Spleen (tissue), 11 donors: ENCODE results near the gene PPP1R12B. TPM values are rescaled to one million over a fixed set of nuclear protein-coding genes. Genes with fewer than 3 reads are reported as not detected.
A peak's percentile ranks its signal among the peaks of the same experiment; 100 is the strongest.

Experiments
- DNase-seq: peaks from one replicate; pipeline ENCODE4 v3.0.0-alpha.2; 2020
- H3K27ac ChIP-seq, 8 donors: fragments of 200-600 bp; sonication (generic) in 7 of 8; 1 replicate in 4 of 8; 2 replicates in 4 of 8; pipeline versions ENCODE4 v1.5.0 to v1.8.0; 2016 to 2021; ENCODE audit warnings: inconsistent platforms in 4 of 8, mild to moderate bottlenecking in 4 of 8, moderate library complexity in 1 of 8
- H3K27me3 ChIP-seq, 7 donors: fragments of 200-600 bp; sonication (generic) in 6 of 7; replicated peaks in 1 of 7; 1 replicate in 4 of 7; 2 replicates in 3 of 7; pipeline versions ENCODE4 v1.5.0 to v1.8.0; 2016 to 2021; ENCODE audit warnings: inconsistent platforms in 3 of 7, mild to moderate bottlenecking in 1 of 7
- H3K36me3 ChIP-seq, 6 donors: fragments of 200-600 bp; sonication (generic) in 5 of 6; 1 replicate in 4 of 6; 2 replicates in 2 of 6; pipeline versions ENCODE4 v1.5.0 to v1.8.0; 2016 to 2021; ENCODE audit warnings: inconsistent platforms in 2 of 6
- H3K4me1 ChIP-seq, 6 donors: fragments of 200-600 bp; sonication (generic) in 5 of 6; 1 replicate in 3 of 6; 2 replicates in 3 of 6; pipeline versions ENCODE4 v1.5.0 to v1.8.0; 2016 to 2021; ENCODE audit warnings: inconsistent platforms in 3 of 6
- H3K4me3 ChIP-seq, 8 donors: fragments of 200-600 bp; sonication (generic) in 7 of 8; 1 replicate in 4 of 8; 2 replicates in 4 of 8; pipeline versions ENCODE4 v1.5.0 to v1.8.0; 2016 to 2021; ENCODE audit warnings: inconsistent platforms in 4 of 8, mild to moderate bottlenecking in 4 of 8, moderate library complexity in 2 of 8
- H3K9me3 ChIP-seq, 8 donors: fragments of 200-600 bp; sonication (generic) in 7 of 8; 1 replicate in 4 of 8; 2 replicates in 4 of 8; pipeline versions ENCODE4 v1.5.0 to v1.8.0; 2016 to 2021; ENCODE audit warnings: inconsistent platforms in 4 of 8
- POLR2A ChIP-seq, 3 donors: fragments of 450-650 bp; IDR thresholded peaks; one replicate each; pipeline ENCODE4 v1.5.1; 2017; ENCODE audit warnings: antibody characterized with exemption in 3 of 3, mild to moderate bottlenecking in 1 of 3
- POLR2AphosphoS5 ChIP-seq, 3 donors: sonication (generic); formaldehyde crosslinking; IDR thresholded peaks; one replicate each; pipeline ENCODE4 v1.5.1; 2017; ENCODE audit warnings: antibody characterized with exemption in 3 of 3
- WGBS, 5 donors: extraction: QIAGEN DNeasy Blood & Tissue Kit in 3 of 5; methylation state at CpG; one replicate each; pipeline versions ENCODE4 v1.1.5 to v1.1.7; 2013 to 2018; 5-methylcytosine and 5-hydroxymethylcytosine counted together
- intact Hi-C: fragments of 100-400 bp; cut with DNase I; formaldehyde crosslinking; loops from one replicate; pipeline ENCODE4 v1.15.0; 2023; ENCODE audit warnings: low total_unique reads
- polyA plus RNA-seq, 3 donors: library from polyadenylated mRNA; stranded (reverse); fragments of 200-250 nt; gene quantifications; one replicate each; pipeline ENCODE4 v1.2.1, GENCODE V29; 2013
- total RNA-seq, 7 donors: library from RNA; depleted of rRNA in 3 of 7; stranded (reverse); fragments of >200 nt in 3 of 7; fragmentation: NEBNext Ultra II Directional in 4 of 7; extraction: Animal tissue kit (Norgen Biotek cat#: 25700) in 4 of 7; gene quantifications; one replicate each; pipeline versions ENCODE4 v1.1.0 to v1.2.1, GENCODE V29; 2016 to 2021
- TF ChIP-seq, protein P1 (sequence below), 11 experiments: fragments of 200-600 bp in 7 of 11; fragments of 450-650 bp in 4 of 11; sonication (generic) in 4 of 11; IDR thresholded peaks in 8 of 11; conservative IDR thresholded peaks in 3 of 11; 1 replicate in 7 of 11; 2 replicates in 4 of 11; pipeline versions ENCODE4 v1.4.0 to v1.8.0; 2016 to 2021; ENCODE audit warnings: antibody characterized with exemption in 11 of 11, inconsistent platforms in 4 of 11, mild to moderate bottlenecking in 1 of 11
- donor health status: healthy with polysubstance abuse.
- donor health status: DM: no; HTN: no; CAD: no; lungs with moderate emphysema.
- donor health status: DM: no; HTN: no; CAD: no.
- donor health status: Bipolar disorder and iron deficiency.
- donor health status: healthy.
- donor health status: DM: no; HTN: no; CAD: no.
- donor health status: DM: yes; HTN: yes; CAD: no.

The PPP1R12B gene
- total and polyA plus RNA-seq, 10 donors = 2.4 to 124 (median 73.7) TPM

DNA sequence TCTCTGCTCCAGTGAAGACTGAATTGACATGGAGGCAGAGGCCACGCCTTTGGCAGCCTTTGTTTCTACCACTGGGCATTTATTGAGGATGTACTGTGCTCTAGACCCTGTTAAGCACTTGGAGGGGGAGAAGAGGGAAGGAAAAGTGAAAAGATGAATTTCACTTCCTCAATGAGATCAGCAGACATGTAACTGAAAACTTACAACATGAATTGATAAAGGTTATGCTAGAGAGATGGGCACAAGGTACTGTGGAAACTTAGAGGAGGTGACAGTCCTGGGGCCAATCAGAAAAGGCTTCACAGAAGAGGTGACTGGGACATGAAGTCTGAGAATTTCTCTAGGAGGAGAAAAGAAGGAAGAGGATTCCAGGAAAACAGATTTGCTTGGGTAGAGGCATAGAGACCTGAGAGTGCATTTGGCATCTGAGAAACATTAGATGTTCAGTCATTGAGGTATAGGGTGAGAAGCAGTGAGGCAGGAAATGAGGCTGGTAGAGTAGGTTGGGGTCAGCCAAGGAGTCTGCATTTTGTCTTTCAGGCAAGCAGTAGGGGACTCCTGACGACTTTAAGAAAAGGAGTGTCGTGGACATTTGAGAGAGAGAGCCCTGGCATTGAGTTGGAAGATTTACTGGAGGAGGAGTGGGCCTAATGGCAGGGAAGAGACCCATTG lies 248.7 kb downstream of the PPP1R12B start:
- Histone ChIP-seq H3K9me3 (no peaks in the 10 kb centered on the region), H3K4me1 (peaks cover 0 to 17% (median 5%) of the 10 kb centered on the region in 6 donors), H3K27me3 (no peaks in the 10 kb centered on the region), H3K27ac (no peak overlapping the region), H3K36me3 (peaks cover 0 to 39% (median 0%) of the 10 kb centered on the region in 6 donors), H3K4me3 (no peak overlapping the region)
- intact Hi-C loops = no loop called here
- WGBS, 5 donors = 81 to 92% (median 88%) methylated on average over 3 of the region's 3 CpGs
- TF ChIP-seq, protein P1, sequence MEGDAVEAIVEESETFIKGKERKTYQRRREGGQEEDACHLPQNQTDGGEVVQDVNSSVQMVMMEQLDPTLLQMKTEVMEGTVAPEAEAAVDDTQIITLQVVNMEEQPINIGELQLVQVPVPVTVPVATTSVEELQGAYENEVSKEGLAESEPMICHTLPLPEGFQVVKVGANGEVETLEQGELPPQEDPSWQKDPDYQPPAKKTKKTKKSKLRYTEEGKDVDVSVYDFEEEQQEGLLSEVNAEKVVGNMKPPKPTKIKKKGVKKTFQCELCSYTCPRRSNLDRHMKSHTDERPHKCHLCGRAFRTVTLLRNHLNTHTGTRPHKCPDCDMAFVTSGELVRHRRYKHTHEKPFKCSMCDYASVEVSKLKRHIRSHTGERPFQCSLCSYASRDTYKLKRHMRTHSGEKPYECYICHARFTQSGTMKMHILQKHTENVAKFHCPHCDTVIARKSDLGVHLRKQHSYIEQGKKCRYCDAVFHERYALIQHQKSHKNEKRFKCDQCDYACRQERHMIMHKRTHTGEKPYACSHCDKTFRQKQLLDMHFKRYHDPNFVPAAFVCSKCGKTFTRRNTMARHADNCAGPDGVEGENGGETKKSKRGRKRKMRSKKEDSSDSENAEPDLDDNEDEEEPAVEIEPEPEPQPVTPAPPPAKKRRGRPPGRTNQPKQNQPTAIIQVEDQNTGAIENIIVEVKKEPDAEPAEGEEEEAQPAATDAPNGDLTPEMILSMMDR (IDR thresholded peaks at IDR 0.05 in 8 of 11, conservative IDR thresholded peaks at IDR 0.05 in 3 of 11) = no peak
- no peak for TF ChIP-seq POLR2AphosphoS5 (IDR thresholded peaks at IDR 0.05)
- TF ChIP-seq POLR2A (IDR thresholded peaks at IDR 0.05) = no peak
- DNase-seq = no peak

DNA sequence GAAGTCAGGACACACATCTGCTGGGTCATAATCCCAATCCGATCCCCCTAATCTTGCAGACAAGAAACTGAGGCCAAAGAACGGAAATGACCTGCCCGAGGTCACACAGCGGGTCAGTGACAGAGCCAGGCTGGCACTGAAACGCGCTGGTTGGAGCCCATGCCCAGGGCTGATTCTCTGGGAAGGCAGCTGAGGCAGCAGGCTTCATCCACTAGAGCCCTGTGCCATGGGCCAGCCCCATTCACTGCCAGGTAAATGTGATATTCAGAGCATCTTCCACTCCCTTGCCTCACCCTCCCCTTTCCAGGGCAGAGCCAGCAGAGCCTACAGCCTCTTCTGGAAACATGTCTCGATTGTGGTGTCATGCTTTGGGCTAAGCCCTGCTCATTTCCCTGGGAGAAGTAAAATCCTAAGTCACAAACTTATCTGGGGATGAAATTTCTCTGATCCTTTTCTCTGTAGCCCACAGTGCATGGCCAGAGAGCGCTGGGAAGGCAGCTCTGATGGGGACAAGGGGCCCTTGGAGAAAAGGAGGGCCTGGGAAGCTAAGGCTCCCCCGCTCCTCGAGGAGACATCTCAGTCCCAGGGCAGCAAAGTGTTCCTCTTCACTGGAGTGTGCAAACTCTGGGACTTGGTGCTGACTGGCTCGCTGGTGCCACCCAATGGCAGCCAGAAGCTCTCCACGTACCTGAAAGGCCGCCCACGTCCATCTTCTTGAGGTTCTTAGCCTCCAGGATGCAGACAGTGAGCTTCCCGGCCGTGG lies 251.4 kb downstream of the PPP1R12B start:
- intact Hi-C loops = no loop called here
- Histone ChIP-seq H3K9me3 (no peaks in the 10 kb centered on the region), H3K36me3 (peaks cover 0 to 38% (median 0%) of the 10 kb centered on the region in 6 donors), H3K4me3 (no peak overlapping the region), H3K27ac (no peak overlapping the region), H3K27me3 (no peaks in the 10 kb centered on the region), H3K4me1 (peaks cover 0 to 12% (median 3%) of the 10 kb centered on the region in 6 donors)
- TF ChIP-seq POLR2A (IDR thresholded peaks at IDR 0.05) (no peak), POLR2AphosphoS5 (IDR thresholded peaks at IDR 0.05) (peak in 1 of 3 donors; percentile 5)
- TF ChIP-seq, protein P1 (IDR thresholded peaks at IDR 0.05 in 8 of 11, conservative IDR thresholded peaks at IDR 0.05 in 3 of 11) = peak in 10 of 11 experiments; percentile 14 to 71 (median 55)
- peak; percentile 79 for DNase-seq
- 53 to 75% (median 56%) methylated on average over 10 to 16 of the region's 16 CpGs for WGBS, 5 donors

DNA sequence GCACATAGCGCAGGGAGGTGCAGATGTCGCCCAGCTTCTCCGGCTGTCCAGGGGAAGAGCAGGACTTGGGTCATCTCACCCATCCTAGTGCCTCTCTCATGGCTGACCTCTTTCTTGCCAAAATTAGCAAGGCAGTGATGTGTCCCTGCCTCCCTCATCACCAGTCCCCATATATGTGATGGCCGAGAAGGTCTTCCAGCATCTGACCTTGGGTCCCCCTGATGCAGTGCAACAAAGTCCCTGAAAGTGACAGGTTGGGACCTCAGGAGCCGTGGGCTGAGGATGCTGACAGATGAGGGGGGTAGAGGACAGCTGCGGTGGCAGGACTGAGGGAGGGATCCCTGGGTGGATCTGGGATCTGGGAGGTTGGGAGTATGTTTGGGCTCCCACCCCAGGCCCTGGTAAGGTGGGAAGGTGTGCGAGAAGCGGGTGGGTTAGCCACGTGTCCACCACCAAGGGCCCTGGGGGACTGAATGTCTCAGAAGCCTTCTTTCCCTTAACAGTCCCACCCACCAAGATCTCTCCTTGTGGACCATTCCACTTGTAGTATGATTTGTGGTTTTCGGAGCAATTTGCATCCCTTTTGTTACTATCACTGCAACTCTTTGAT lies 252.0 kb downstream of the PPP1R12B start:
- 82 to 90% (median 88%) methylated on average over 7 to 10 of the region's 10 CpGs for WGBS, 5 donors
- no peaks in the 10 kb centered on the region for H3K9me3 ChIP-seq
- peak; percentile 42 for DNase-seq
- intact Hi-C loops = no loop called here
- no peak overlapping the region for H3K4me3 ChIP-seq
- TF ChIP-seq POLR2AphosphoS5 (IDR thresholded peaks at IDR 0.05) (peak in 1 of 3 donors; percentile 2), POLR2A (IDR thresholded peaks at IDR 0.05) (no peak)
- TF ChIP-seq, protein P1 (IDR thresholded peaks at IDR 0.05 in 8 of 11, conservative IDR thresholded peaks at IDR 0.05 in 3 of 11) = peak in 3 of 11 experiments; percentile 3 to 27 (median 21)
- no peaks in the 10 kb centered on the region for H3K27me3 ChIP-seq
- peaks cover 0 to 12% (median 3%) of the 10 kb centered on the region in 6 donors for H3K4me1 ChIP-seq
- peaks cover 0 to 39% (median 0%) of the 10 kb centered on the region in 6 donors for H3K36me3 ChIP-seq
- no peak overlapping the region for H3K27ac ChIP-seq
